GM23338 (cell line): Measurements from ENCODE around the gene ATPAF1. TPM values are rescaled to one million over a fixed set of nuclear protein-coding genes. Genes with fewer than 3 reads are reported as not detected.

Experiments used
- ATAC-seq: fragments of 200-7000 bp; cut with Tn5 transposase; 3 replicates; pipeline ENCODE4 v1.9.1; 2020
- DNase-seq: peaks from one replicate; pipeline ENCODE4 v3.0.0-alpha.2; 2015; ENCODE audit warnings: low spot score
- H2AFZ ChIP-seq: fragments of 200-600 bp; sonication (generic); 2 replicates; pipeline ENCODE4 v1.8.0; 2016; ENCODE audit warnings: antibody characterized with exemption, mild to moderate bottlenecking, moderate library complexity
- H3F3A ChIP-seq: fragments of 200-600 bp; sonication (generic); replicated peaks from 2 replicates; pipeline ENCODE4 v1.8.0; 2017; ENCODE audit warnings: antibody characterized with exemption, mixed run types, low read depth
- H3K27ac ChIP-seq: fragments of 200-600 bp; sonication (generic); 2 replicates; pipeline ENCODE4 v1.6.1; 2016; ENCODE audit warnings: low read depth
- H3K27me3 ChIP-seq: fragments of 200-600 bp; sonication (generic); 2 replicates; pipeline ENCODE4 v1.8.0; 2016; ENCODE audit warnings: mild to moderate bottlenecking, mixed run types, moderate library complexity; ENCODE audit not compliant: insufficient read depth
- H3K36me3 ChIP-seq: fragments of 200-600 bp; sonication (generic); 2 replicates; pipeline ENCODE4 v1.8.0; 2016; ENCODE audit warnings: mild to moderate bottlenecking; ENCODE audit not compliant: insufficient read depth
- H3K4me1 ChIP-seq: fragments of 200-600 bp; sonication (generic); 2 replicates; pipeline ENCODE4 v1.8.0; 2016; ENCODE audit warnings: mild to moderate bottlenecking, moderate library complexity; ENCODE audit not compliant: insufficient read depth
- H3K4me2 ChIP-seq: fragments of 200-600 bp; sonication (generic); 2 replicates; pipeline ENCODE4 v1.7.1; 2017; ENCODE audit warnings: mixed run types
- H3K4me3 ChIP-seq: fragments of 200-600 bp; sonication (generic); 2 replicates; pipeline ENCODE4 v1.6.1; 2016; ENCODE audit warnings: mixed run types
- H3K79me2 ChIP-seq: fragments of 200-600 bp; sonication (generic); replicated peaks from 2 replicates; pipeline ENCODE4 v1.8.0; 2017; ENCODE audit warnings: mild to moderate bottlenecking; ENCODE audit not compliant: insufficient read depth
- H3K9me2 ChIP-seq: fragments of 200-600 bp; sonication (generic); 2 replicates; pipeline ENCODE4 v1.8.0; 2017; ENCODE audit not compliant: insufficient read depth
- H4K20me1 ChIP-seq: fragments of 200-600 bp; sonication (generic); replicated peaks from 2 replicates; pipeline ENCODE4 v1.8.0; 2017; ENCODE audit warnings: mild to moderate bottlenecking; ENCODE audit not compliant: insufficient read depth
- H3K27ac Mint-ChIP-seq: 2 replicates; pipeline ENCODE4 v1.8.0; 2020; ENCODE audit warnings: inconsistent platforms, mild to moderate bottlenecking, moderate library complexity, mixed read lengths
- H3K27me3 Mint-ChIP-seq: 3 replicates; pipeline ENCODE4 v1.8.0; 2022; ENCODE audit warnings: low read depth, mild to moderate bottlenecking, moderate library complexity, mixed read lengths, inconsistent platforms; ENCODE audit not compliant: insufficient read depth, poor library complexity
- H3K36me3 Mint-ChIP-seq: 3 replicates; pipeline ENCODE4 v1.8.0; 2021; ENCODE audit warnings: low read depth, mild to moderate bottlenecking, inconsistent platforms, moderate library complexity, mixed read lengths
- H3K4me1 Mint-ChIP-seq: 3 replicates; pipeline ENCODE4 v1.8.0; 2020; ENCODE audit warnings: mild to moderate bottlenecking, inconsistent platforms, mixed read lengths
- H3K4me3 Mint-ChIP-seq: 3 replicates; pipeline ENCODE4 v1.8.0; 2021; ENCODE audit warnings: moderate library complexity, mild to moderate bottlenecking, inconsistent platforms, mixed read lengths
- H3K9me3 Mint-ChIP-seq: 3 replicates; pipeline ENCODE4 v1.8.0; 2020; ENCODE audit warnings: moderate library complexity, mild to moderate bottlenecking, inconsistent platforms, mixed read lengths
- CREB1 ChIP-seq: fragments of 250-450 bp; sonication (Bioruptor Pico); IDR thresholded peaks from 2 replicates; pipeline ENCODE4 v1.5.0; 2020; ENCODE audit warnings: low read depth, mild to moderate bottlenecking, moderate library complexity
- ETS1 ChIP-seq: IDR thresholded peaks from 2 replicates; pipeline ENCODE4 v1.6.1; 2016; ENCODE audit warnings: antibody characterized with exemption
- EZH2 ChIP-seq: fragments of 200-600 bp; sonication (generic); IDR thresholded peaks from one replicate; pipeline ENCODE4 v1.8.0; 2017; ENCODE audit warnings: antibody characterized with exemption, mild to moderate bottlenecking, low read depth; ENCODE audit not compliant: unreplicated experiment
- EZH2phosphoT487 ChIP-seq: fragments of 200-600 bp; sonication (generic); IDR thresholded peaks from one replicate; pipeline ENCODE4 v1.8.1; 2018; ENCODE audit warnings: antibody characterized with exemption; ENCODE audit not compliant: unreplicated experiment
- JUNB ChIP-seq: IDR thresholded peaks from one replicate; pipeline ENCODE4 v1.6.1; 2016; ENCODE audit warnings: antibody characterized with exemption; ENCODE audit not compliant: unreplicated experiment
- NANOG ChIP-seq: IDR thresholded peaks from 2 replicates; pipeline ENCODE4 v1.6.1; 2016; ENCODE audit warnings: antibody characterized with exemption, borderline replicate concordance
- POLR2AphosphoS5 ChIP-seq: IDR thresholded peaks from 2 replicates; pipeline ENCODE4 v1.6.1; 2016; ENCODE audit warnings: antibody characterized with exemption, low read depth
- STAT1 ChIP-seq: IDR thresholded peaks from one replicate; pipeline ENCODE4 v1.6.1; 2016; ENCODE audit warnings: antibody characterized with exemption; ENCODE audit not compliant: unreplicated experiment
- ZNF114 ChIP-seq: fragments of 250-450 bp; sonication (Bioruptor Pico); IDR thresholded peaks from 2 replicates; pipeline ENCODE4 v1.5.0; 2020; ENCODE audit warnings: mild to moderate bottlenecking, moderate library complexity
- ZNF331 ChIP-seq: fragments of 250-450 bp; sonication (Bioruptor Pico); IDR thresholded peaks from 2 replicates; pipeline ENCODE4 v1.5.0; 2020; ENCODE audit warnings: low read depth, mild to moderate bottlenecking, moderate library complexity
- ZNF462 ChIP-seq: fragments of 250-450 bp; sonication (Bioruptor Pico); IDR thresholded peaks from 2 replicates; pipeline ENCODE4 v1.5.0; 2020; ENCODE audit warnings: mild to moderate bottlenecking, moderate library complexity
- polyA plus RNA-seq: library from polyadenylated mRNA; unstranded; fragments of >200 nt; fragmentation: Nextera tagmentation; extraction: Ambion mirVana; gene quantifications from 2 replicates; pipeline ENCODE4 v1.2.1, GENCODE V29; 2016
- total RNA-seq: library from RNA; depleted of rRNA; stranded (reverse); fragments of >200 nt; shearing (Covaris generic); gene quantifications from 2 replicates; pipeline ENCODE4 v1.2.3, GENCODE V29; 2014
- TF ChIP-seq, protein P1 (sequence below), 2 experiments: fragments of 200-600 bp in 1 of 2; sonication (generic) in 1 of 2; conservative IDR thresholded peaks; 2 replicates each; pipeline versions ENCODE4 v1.5.1 to v1.6.1; 2016 to 2017; ENCODE audit warnings: antibody characterized with exemption in 2 of 2, low read depth in 2 of 2, mild to moderate bottlenecking in 2 of 2, moderate library complexity in 1 of 2
- TF ChIP-seq, protein P2 (sequence below): IDR thresholded peaks from one replicate; pipeline ENCODE4 v1.6.1; 2018; ENCODE audit warnings: antibody characterized with exemption; ENCODE audit not compliant: unreplicated experiment

ATPAF1 gene
- total and polyA plus RNA-seq, 2 experiments from 2014 or later = 41.2 to 67.6 TPM

GRCh38 chr1:46596036-46596435, 72.1 kb downstream of the ATPAF1 start:
- Histone ChIP-seq H3K4me2 (no peak overlapping the region), H3K9me2 (no peaks in the 10 kb centered on the region), H4K20me1 (no peaks in the 10 kb centered on the region), H3K4me1 (no peaks in the 10 kb centered on the region; the same call in 1 of the 2 replicates), H2AFZ (no peak overlapping the region), H3F3A (no peaks in the 10 kb centered on the region), H3K4me3 (no peak overlapping the region), H3K27me3 (no peaks in the 10 kb centered on the region), H3K79me2 (no peaks in the 10 kb centered on the region), H3K27ac (no peak overlapping the region), H3K36me3 (no peaks in the 10 kb centered on the region; the same call in 1 of the 2 replicates)
- Mint-ChIP-seq H3K27me3 (peaks cover under 1% of the 10 kb centered on the region), H3K36me3 (peaks cover 8% of the 10 kb centered on the region; the same call in 1 of the 3 replicates), H3K4me1 (peaks cover 7% of the 10 kb centered on the region), H3K4me3 (no peak overlapping the region), H3K27ac (no peak overlapping the region), H3K9me3 (no peaks in the 10 kb centered on the region)
- ATAC-seq (no peak), DNase-seq (no peak)
- no peak for TF ChIP-seq POLR2AphosphoS5
- no peak for TF ChIP-seq NANOG
- no peak for TF ChIP-seq CREB1 (CRISPR knock-in tag)
- no peak for TF ChIP-seq ZNF462 (CRISPR knock-in tag)
- no peak for TF ChIP-seq EZH2
- TF ChIP-seq, protein P1, sequence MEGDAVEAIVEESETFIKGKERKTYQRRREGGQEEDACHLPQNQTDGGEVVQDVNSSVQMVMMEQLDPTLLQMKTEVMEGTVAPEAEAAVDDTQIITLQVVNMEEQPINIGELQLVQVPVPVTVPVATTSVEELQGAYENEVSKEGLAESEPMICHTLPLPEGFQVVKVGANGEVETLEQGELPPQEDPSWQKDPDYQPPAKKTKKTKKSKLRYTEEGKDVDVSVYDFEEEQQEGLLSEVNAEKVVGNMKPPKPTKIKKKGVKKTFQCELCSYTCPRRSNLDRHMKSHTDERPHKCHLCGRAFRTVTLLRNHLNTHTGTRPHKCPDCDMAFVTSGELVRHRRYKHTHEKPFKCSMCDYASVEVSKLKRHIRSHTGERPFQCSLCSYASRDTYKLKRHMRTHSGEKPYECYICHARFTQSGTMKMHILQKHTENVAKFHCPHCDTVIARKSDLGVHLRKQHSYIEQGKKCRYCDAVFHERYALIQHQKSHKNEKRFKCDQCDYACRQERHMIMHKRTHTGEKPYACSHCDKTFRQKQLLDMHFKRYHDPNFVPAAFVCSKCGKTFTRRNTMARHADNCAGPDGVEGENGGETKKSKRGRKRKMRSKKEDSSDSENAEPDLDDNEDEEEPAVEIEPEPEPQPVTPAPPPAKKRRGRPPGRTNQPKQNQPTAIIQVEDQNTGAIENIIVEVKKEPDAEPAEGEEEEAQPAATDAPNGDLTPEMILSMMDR (conservative IDR thresholded peaks at IDR 0.05; ENCODE audit: low read depth in 2 of 2) = no peak
- TF ChIP-seq STAT1 = no peak
- TF ChIP-seq ZNF114 = no peak
- TF ChIP-seq ZNF331 (CRISPR knock-in tag) = no peak
- TF ChIP-seq ETS1 = no peak
- TF ChIP-seq, protein P2, sequence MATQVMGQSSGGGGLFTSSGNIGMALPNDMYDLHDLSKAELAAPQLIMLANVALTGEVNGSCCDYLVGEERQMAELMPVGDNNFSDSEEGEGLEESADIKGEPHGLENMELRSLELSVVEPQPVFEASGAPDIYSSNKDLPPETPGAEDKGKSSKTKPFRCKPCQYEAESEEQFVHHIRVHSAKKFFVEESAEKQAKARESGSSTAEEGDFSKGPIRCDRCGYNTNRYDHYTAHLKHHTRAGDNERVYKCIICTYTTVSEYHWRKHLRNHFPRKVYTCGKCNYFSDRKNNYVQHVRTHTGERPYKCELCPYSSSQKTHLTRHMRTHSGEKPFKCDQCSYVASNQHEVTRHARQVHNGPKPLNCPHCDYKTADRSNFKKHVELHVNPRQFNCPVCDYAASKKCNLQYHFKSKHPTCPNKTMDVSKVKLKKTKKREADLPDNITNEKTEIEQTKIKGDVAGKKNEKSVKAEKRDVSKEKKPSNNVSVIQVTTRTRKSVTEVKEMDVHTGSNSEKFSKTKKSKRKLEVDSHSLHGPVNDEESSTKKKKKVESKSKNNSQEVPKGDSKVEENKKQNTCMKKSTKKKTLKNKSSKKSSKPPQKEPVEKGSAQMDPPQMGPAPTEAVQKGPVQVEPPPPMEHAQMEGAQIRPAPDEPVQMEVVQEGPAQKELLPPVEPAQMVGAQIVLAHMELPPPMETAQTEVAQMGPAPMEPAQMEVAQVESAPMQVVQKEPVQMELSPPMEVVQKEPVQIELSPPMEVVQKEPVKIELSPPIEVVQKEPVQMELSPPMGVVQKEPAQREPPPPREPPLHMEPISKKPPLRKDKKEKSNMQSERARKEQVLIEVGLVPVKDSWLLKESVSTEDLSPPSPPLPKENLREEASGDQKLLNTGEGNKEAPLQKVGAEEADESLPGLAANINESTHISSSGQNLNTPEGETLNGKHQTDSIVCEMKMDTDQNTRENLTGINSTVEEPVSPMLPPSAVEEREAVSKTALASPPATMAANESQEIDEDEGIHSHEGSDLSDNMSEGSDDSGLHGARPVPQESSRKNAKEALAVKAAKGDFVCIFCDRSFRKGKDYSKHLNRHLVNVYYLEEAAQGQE = no peak
- no peak for TF ChIP-seq EZH2phosphoT487
- no peak for TF ChIP-seq JUNB
